GM13977 (cell line): ENCODE data around the gene NADSYN1.

Source experiments
- DNase-seq: peaks from one replicate; pipeline ENCODE4 v3.0.0; 2012; ENCODE audit warnings: low spot score
- in situ Hi-C: fragments of 300-500 bp; cut with MboI; formaldehyde crosslinking; loops from one replicate; pipeline ENCODE4 v1.12.0; 2022; ENCODE audit warnings: low sequenced_read_pairs, low pct_unique_long_range_greater_than_20kb, mixed read lengths, inconsistent platforms; ENCODE audit not compliant: unreplicated experiment
- TF ChIP-seq, protein P1 (sequence below): IDR thresholded peaks from 2 replicates; pipeline ENCODE4 v1.5.1; 2012; ENCODE audit warnings: mild to moderate bottlenecking, control low read depth; ENCODE audit not compliant: insufficient read depth; ENCODE audit errors: extremely low read depth, missing control alignments

Gene NADSYN1

DNA sequence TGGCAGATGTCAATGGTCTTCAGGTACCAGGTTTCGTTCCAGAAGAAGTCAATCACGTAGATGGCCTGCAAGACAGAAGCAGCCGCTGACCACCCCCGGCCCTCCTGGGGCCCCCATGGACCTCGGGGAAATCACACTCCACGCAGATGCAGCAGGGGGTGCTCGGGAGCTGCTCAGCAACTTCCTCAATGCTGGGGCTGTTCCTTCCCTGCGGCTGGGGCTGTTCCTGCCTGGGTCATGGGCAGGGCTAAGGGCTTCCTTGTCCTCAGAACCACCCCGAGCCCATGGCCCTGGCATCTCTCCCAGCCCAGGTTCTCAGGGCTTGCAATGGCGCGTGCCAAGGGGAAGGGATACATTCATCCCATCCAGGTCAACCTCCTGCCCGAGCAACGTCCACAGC is 15.1 kb upstream of the NADSYN1 start:
- in situ Hi-C loops, result no loop called here
- DNase-seq, result no peak
- TF ChIP-seq, protein P1, sequence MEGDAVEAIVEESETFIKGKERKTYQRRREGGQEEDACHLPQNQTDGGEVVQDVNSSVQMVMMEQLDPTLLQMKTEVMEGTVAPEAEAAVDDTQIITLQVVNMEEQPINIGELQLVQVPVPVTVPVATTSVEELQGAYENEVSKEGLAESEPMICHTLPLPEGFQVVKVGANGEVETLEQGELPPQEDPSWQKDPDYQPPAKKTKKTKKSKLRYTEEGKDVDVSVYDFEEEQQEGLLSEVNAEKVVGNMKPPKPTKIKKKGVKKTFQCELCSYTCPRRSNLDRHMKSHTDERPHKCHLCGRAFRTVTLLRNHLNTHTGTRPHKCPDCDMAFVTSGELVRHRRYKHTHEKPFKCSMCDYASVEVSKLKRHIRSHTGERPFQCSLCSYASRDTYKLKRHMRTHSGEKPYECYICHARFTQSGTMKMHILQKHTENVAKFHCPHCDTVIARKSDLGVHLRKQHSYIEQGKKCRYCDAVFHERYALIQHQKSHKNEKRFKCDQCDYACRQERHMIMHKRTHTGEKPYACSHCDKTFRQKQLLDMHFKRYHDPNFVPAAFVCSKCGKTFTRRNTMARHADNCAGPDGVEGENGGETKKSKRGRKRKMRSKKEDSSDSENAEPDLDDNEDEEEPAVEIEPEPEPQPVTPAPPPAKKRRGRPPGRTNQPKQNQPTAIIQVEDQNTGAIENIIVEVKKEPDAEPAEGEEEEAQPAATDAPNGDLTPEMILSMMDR, result peak; percentile 28

DNA sequence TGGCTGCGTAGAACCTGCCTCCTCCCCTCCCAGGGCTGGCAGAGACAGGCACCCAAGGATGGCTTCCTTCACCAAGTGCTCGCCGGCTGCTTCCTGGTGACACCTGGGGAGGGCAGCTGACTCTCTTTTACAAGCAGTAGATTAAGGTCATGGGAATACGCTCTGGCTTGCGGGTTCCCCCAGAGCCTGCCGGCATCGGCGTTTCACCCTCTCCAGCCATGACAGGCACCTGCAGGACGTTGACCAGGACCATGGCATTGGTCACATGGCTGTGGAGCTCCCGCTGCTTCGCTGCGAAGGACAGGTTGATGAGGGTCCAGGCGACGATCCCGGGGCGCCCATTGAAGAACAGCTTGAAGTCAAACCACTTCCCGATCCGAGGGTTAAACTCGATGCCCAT is 14.4 kb upstream of the NADSYN1 start:
- no peak for DNase-seq
- TF ChIP-seq, protein P1, result no peak
- in situ Hi-C loops, result no loop called here

DNA sequence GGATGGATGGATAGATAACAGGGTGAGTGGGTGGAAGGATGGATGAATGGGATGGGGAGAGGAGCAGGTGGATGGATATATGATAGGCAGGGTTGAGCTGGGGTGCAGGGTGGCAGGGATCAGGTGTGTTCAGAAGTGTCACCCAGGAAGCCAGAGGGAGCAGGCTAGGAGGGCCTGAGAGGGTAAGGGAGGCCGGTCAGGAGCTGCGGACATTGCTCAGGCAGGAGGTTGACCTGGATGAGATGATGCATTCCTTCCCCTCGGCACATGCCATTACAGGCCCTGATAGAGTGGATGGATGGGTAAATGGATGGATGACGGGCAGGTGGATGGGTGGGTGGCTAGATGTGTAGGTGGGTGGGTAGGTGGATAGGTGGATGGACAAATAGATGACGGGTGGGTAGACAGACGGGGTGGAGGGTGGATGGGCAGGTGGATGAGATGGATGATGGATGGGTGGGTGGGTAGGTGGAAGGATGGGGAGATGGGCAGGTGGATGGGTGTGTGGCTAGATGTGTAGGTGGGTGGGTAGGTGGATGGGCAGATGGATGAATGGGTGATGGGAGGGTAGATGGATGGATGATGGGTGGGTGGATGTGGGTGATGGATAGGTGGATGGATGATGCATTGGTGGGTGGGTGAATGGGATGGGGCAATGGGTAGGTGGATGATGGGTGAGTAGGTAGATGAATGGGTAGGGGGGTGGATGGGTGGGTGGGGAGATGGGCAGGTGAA is 12.8 kb upstream of the NADSYN1 start:
- TF ChIP-seq, protein P1, result no peak
- in situ Hi-C loops, result no loop called here
- no peak for DNase-seq

DNA sequence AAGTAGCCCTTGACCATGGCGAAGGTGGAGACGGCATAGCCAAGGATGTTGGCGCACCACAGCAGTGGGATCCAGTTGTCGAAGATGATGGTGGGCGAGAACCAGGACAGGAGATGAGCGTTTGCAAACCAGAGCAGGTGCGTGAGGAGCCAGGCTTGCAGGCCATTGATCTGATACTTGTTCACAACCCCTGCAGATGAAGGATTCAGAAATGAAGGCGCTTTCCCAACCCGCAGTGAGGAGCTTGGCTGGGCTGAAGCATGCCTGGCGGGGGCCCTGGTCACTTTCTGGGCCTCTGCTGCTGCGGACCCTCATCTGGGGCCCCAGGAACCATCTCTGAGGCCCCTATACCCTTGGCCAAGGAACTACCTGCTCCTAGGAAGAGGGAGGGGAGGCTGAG is 11.8 kb upstream of the NADSYN1 start:
- TF ChIP-seq, protein P1, result no peak
- DNase-seq, result no peak
- in situ Hi-C loops, result no loop called here

DNA sequence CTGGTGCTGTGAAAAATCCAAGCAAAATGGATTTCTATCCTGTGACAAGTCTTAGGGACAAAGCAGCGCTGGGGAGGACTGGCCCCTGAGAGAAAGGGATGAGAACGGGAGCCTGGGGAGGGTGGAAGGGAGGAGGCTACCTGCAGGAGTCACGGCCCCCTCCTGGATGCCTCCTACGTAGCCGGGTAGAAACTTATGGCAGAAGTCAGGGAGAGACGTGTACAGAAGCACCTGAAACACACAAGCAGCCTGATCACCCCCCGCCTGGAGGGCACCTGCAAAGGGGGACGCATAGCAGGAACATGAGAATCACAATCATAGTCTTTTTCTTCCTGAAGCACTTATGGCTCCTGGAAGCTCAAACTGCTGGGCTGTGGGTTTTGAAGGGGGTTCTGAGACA is 10.9 kb upstream of the NADSYN1 start:
- TF ChIP-seq, protein P1, result no peak
- DNase-seq, result no peak
- in situ Hi-C loops, result no loop called here

DNA sequence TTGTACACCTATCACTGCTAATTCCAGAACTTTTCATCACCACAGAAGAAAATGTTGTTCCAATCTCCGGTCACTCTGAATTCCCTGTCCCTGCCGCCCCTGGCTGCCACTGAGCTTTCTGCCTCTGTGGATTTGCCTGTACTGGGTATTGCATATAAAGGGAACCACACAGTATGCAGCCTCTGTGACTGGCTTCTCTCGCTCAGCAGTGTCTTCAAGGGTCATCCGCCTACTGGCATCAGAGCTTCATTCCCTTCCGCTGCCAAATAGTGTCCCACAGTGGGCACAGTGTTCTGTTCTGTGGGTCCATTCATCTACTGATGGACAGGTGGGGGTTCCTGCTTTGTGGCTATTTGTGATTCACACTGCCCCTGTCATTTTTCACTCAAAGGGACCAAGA is 10.1 kb upstream of the NADSYN1 start:
- in situ Hi-C loops, result no loop called here
- no peak for DNase-seq
- TF ChIP-seq, protein P1, result no peak
